Loucy (cell line): Measurements from ENCODE around the gene NOTCH3.

Source experiments
- H2AFZ ChIP-seq: fragments of 200-600 bp; sonication (generic); 2 replicates; pipeline ENCODE4 v1.6.0; 2016; ENCODE audit warnings: antibody characterized with exemption, mild to moderate bottlenecking, low read length, moderate library complexity
- H3F3A ChIP-seq: fragments of 200-600 bp; 2 replicates; pipeline ENCODE4 v1.6.0; 2016; ENCODE audit warnings: antibody characterized with exemption, low read depth, mild to moderate bottlenecking
- H3K27me3 ChIP-seq: fragments of 200-600 bp; sonication (generic); 2 replicates; pipeline ENCODE4 v1.6.1; 2014; ENCODE audit warnings: low read length, mild to moderate bottlenecking; ENCODE audit not compliant: insufficient read depth, poor library complexity, severe bottlenecking
- H3K36me3 ChIP-seq: fragments of 200-600 bp; sonication (generic); 2 replicates; pipeline ENCODE4 v1.6.1; 2016; ENCODE audit warnings: low read length; ENCODE audit not compliant: insufficient read depth
- H3K4me1 ChIP-seq: fragments of 200-600 bp; sonication (generic); 2 replicates; pipeline ENCODE4 v1.5.1; 2014; ENCODE audit warnings: low read length, mild to moderate bottlenecking; ENCODE audit not compliant: insufficient read depth, poor library complexity, severe bottlenecking
- H3K4me2 ChIP-seq: fragments of 200-600 bp; sonication (generic); 2 replicates; pipeline ENCODE4 v1.6.0; 2014; ENCODE audit warnings: antibody characterized with exemption, low read length, low read depth, mild to moderate bottlenecking; ENCODE audit not compliant: poor library complexity, severe bottlenecking
- H3K4me3 ChIP-seq: fragments of 200-600 bp; sonication (generic); 2 replicates; pipeline ENCODE4 v1.5.1; 2014; ENCODE audit warnings: low read length, mild to moderate bottlenecking, mixed read lengths; ENCODE audit not compliant: poor library complexity, severe bottlenecking
- H3K79me2 ChIP-seq: fragments of 200-600 bp; sonication (generic); 2 replicates; pipeline ENCODE4 v1.6.1; 2014; ENCODE audit warnings: low read length; ENCODE audit not compliant: insufficient read depth
- H3K9ac ChIP-seq: fragments of 200-600 bp; sonication (generic); 2 replicates; pipeline ENCODE4 v1.6.0; 2014; ENCODE audit warnings: mild to moderate bottlenecking, low read depth, low read length, moderate library complexity; ENCODE audit not compliant: poor library complexity, severe bottlenecking
- H3K9me2 ChIP-seq: fragments of 200-600 bp; sonication (generic); replicated peaks from 2 replicates; pipeline ENCODE4 v1.6.1; 2016; ENCODE audit warnings: low read depth, low read length, mixed read lengths
- H3K9me3 ChIP-seq: fragments of 200-600 bp; sonication (generic); 2 replicates; pipeline ENCODE4 v1.6.1; 2014; ENCODE audit warnings: mild to moderate bottlenecking, antibody characterized with exemption, low read length, low read depth; ENCODE audit not compliant: insufficient read depth
- H4K20me1 ChIP-seq: fragments of 200-600 bp; sonication (generic); 2 replicates; pipeline ENCODE4 v1.6.0; 2014; ENCODE audit warnings: antibody characterized with exemption, low read length, mild to moderate bottlenecking; ENCODE audit not compliant: insufficient read depth, poor library complexity, severe bottlenecking
- CTCF ChIP-seq: fragments of 200-600 bp; sonication (generic); conservative IDR thresholded peaks from 2 replicates; pipeline ENCODE4 v1.5.1; 2014; ENCODE audit warnings: mild to moderate bottlenecking, antibody characterized with exemption, low read length
- EZH2phosphoT487 ChIP-seq: fragments of 200-600 bp; IDR thresholded peaks from 2 replicates; pipeline ENCODE4 v1.6.1; 2018; ENCODE audit warnings: antibody characterized with exemption, mild to moderate bottlenecking, moderate library complexity, borderline replicate concordance

The NOTCH3 gene

GRCh38 chr19:15170345-15170744, 30.4 kb downstream of the NOTCH3 start:
- TF ChIP-seq CTCF, result no peak
- TF ChIP-seq EZH2phosphoT487, result no peak
- H3K36me3 ChIP-seq, result no peaks in the 10 kb centered on the region
- H3K4me2 ChIP-seq, result no peak overlapping the region

GRCh38 chr19:15169541-15170285, 31.1 kb downstream of the NOTCH3 start:
- no peaks in the 10 kb centered on the region for H4K20me1 ChIP-seq
- H3F3A ChIP-seq, result no peaks in the 10 kb centered on the region
- TF ChIP-seq EZH2phosphoT487, result no peak
- no peak for TF ChIP-seq CTCF
- no peak overlapping the region for H3K4me2 ChIP-seq
- no peak overlapping the region for H3K9ac ChIP-seq
- H3K4me1 ChIP-seq, result no peaks in the 10 kb centered on the region
- no peaks in the 10 kb centered on the region; the same call in 1 of the 2 replicates for H3K9me3 ChIP-seq
- H3K27me3 ChIP-seq, result no peaks in the 10 kb centered on the region
- no peak overlapping the region for H3K4me3 ChIP-seq
- no peak overlapping the region for H2AFZ ChIP-seq
- no peaks in the 10 kb centered on the region for H3K79me2 ChIP-seq
- no peaks in the 10 kb centered on the region for H3K9me2 ChIP-seq
- H3K36me3 ChIP-seq, result no peaks in the 10 kb centered on the region

More at GRCh38 chr19:15170345-15170744, 30.4 kb downstream of the NOTCH3 start:
- Histone ChIP-seq H4K20me1 (no peaks in the 10 kb centered on the region), H3K9me3 (no peaks in the 10 kb centered on the region; the same call in 1 of the 2 replicates), H3F3A (no peaks in the 10 kb centered on the region), H2AFZ (no peak overlapping the region), H3K79me2 (no peaks in the 10 kb centered on the region), H3K9ac (no peak overlapping the region), H3K4me1 (no peaks in the 10 kb centered on the region), H3K4me3 (no peak overlapping the region), H3K27me3 (no peaks in the 10 kb centered on the region), H3K9me2 (no peaks in the 10 kb centered on the region)

GRCh38 chr19:15166700-15167099, 34.1 kb downstream of the NOTCH3 start:
- Histone ChIP-seq H3K79me2 (no peaks in the 10 kb centered on the region), H3K9me3 (no peaks in the 10 kb centered on the region; the same call in 1 of the 2 replicates)
- TF ChIP-seq EZH2phosphoT487, result no peak
- no peak for TF ChIP-seq CTCF

More at GRCh38 chr19:15166700-15167099, 34.1 kb downstream of the NOTCH3 start:
- Histone ChIP-seq H3K9me2 (no peaks in the 10 kb centered on the region), H3K36me3 (no peaks in the 10 kb centered on the region), H2AFZ (no peak overlapping the region), H3K9ac (no peak overlapping the region), H3K4me2 (no peak overlapping the region), H3F3A (no peaks in the 10 kb centered on the region), H3K27me3 (no peaks in the 10 kb centered on the region), H3K4me1 (no peaks in the 10 kb centered on the region), H3K4me3 (no peak overlapping the region), H4K20me1 (no peaks in the 10 kb centered on the region)
